Activated naive CD8-positive, alpha-beta T cell treated with anti-CD3 and anti-CD28 coated beads, Interleukin-2, amount 50 U/mL, for 24 hours (primary cell): ENCODE results near the gene DRAP1.

ENCODE experiments used
- ATAC-seq: fragments of 150-1000 bp; cut with Tn5 transposase; one replicate; pipeline ENCODE4 v1.10.0; 2021
- DNase-seq: peaks from one replicate; pipeline ENCODE4 v3.0.0; 2021
- H3K27ac Mint-ChIP-seq: one replicate; pipeline ENCODE4 v1.8.0; 2021; ENCODE audit warnings: mild to moderate bottlenecking, mixed read lengths
- H3K27me3 Mint-ChIP-seq: one replicate; pipeline ENCODE4 v1.8.0; 2021; ENCODE audit warnings: mixed read lengths
- H3K36me3 Mint-ChIP-seq: one replicate; pipeline ENCODE4 v1.8.0; 2021; ENCODE audit warnings: low read depth, mixed read lengths
- H3K4me1 Mint-ChIP-seq: one replicate; pipeline ENCODE4 v1.8.0; 2021; ENCODE audit warnings: mixed read lengths
- H3K4me3 Mint-ChIP-seq: one replicate; pipeline ENCODE4 v1.8.0; 2021; ENCODE audit warnings: mild to moderate bottlenecking, moderate library complexity, mixed read lengths
- H3K9me3 Mint-ChIP-seq: one replicate; pipeline ENCODE4 v1.8.0; 2021; ENCODE audit warnings: mixed read lengths

Gene DRAP1

GRCh38 chr11:65892661-65893317 is 26.4 kb upstream of the DRAP1 start:
- peaks cover 78% of the 10 kb centered on the region for H3K4me1 Mint-ChIP-seq
- H3K27me3 Mint-ChIP-seq: no peaks in the 10 kb centered on the region
- H3K27ac Mint-ChIP-seq: peak overlapping the region; percentile 77
- H3K4me3 Mint-ChIP-seq: peak overlapping the region; percentile 98
- ATAC-seq (no peak), DNase-seq (peak; percentile 14)
- H3K9me3 Mint-ChIP-seq: no peaks in the 10 kb centered on the region
- H3K36me3 Mint-ChIP-seq: peaks cover 42% of the 10 kb centered on the region

DNA sequence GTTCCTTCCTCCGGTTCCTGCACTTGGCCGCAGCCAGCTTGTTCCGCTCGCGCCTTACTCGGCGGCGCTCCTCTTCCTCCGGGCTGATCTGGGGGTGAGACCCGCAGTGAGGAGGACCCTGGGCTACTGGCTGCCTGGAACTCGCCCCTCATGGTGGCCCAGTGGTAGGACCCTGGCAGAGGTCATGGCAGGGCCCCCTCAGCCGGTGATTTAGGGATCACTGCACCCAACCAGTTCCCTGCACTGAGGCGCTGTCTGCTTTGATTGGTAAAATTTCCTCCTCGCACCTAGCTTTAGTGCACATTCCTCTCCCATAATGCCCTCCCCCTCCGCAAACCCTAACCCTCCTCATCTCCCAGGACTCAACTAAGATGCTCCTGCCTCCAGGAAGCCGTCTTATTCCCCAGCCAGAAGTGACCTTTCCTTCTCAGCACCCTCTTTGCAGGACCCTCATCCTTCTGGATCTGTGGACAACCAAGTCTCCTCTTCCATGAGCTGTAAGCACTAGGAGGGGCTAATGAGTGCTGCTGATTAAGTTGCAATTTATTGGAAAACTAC is 25.1 kb upstream of the DRAP1 start:
- Mint-ChIP-seq H3K27me3 (no peaks in the 10 kb centered on the region), H3K9me3 (no peaks in the 10 kb centered on the region), H3K4me3 (peak overlapping the region; percentile 98), H3K27ac (peak overlapping the region; percentile 84), H3K4me1 (peaks cover 77% of the 10 kb centered on the region), H3K36me3 (peaks cover 47% of the 10 kb centered on the region)
- DNase-seq (peak; percentile 46), ATAC-seq (no peak)

DNA sequence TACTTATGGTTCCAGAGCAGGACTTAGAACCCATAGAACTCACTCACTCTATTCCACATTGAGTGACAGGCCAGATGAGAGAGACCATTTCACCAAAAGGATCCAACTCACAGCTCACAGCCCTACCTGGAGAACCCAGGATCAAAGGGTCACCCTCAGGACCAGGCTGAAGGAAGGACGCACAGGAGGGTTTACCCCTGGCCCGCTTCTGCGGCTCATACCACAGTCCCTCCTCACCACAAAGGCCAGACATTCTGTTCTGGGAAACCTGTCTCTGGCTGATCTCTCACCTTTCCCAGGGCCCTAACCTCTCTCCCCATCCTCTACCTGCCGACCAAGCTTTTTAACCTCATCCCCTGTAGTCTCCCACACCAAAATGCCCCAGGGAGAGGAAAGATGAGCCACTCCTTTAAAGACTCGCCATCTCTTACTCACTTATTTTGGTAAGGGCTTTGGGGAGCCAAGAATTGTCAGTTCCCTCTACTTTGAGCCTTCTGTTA is 23.7 kb upstream of the DRAP1 start:
- peaks cover 47% of the 10 kb centered on the region for H3K36me3 Mint-ChIP-seq
- ATAC-seq (no peak), DNase-seq (peak; percentile 2)
- H3K27me3 Mint-ChIP-seq: peaks cover under 1% of the 10 kb centered on the region
- peak overlapping the region; percentile 41 for H3K4me3 Mint-ChIP-seq
- H3K27ac Mint-ChIP-seq: peak overlapping the region; percentile 76
- peaks cover 65% of the 10 kb centered on the region for H3K4me1 Mint-ChIP-seq
- H3K9me3 Mint-ChIP-seq: no peaks in the 10 kb centered on the region

- H3K36me3 Mint-ChIP-seq: peaks cover 47% of the 10 kb centered on the region
- ATAC-seq: no peak
- DNase-seq: peak; percentile 3
- H3K27ac Mint-ChIP-seq: peak overlapping the region; percentile 76
- H3K4me3 Mint-ChIP-seq: peak overlapping the region; percentile 68
- no peaks in the 10 kb centered on the region for H3K9me3 Mint-ChIP-seq
- peaks cover 67% of the 10 kb centered on the region for H3K4me1 Mint-ChIP-seq
- H3K27me3 Mint-ChIP-seq: peaks cover 2% of the 10 kb centered on the region
These were observed 22.9 kb upstream of the DRAP1 start for GRCh38 chr11:65896034-65896999.

- Mint-ChIP-seq H3K9me3 (no peaks in the 10 kb centered on the region), H3K36me3 (peaks cover 45% of the 10 kb centered on the region), H3K27me3 (peaks cover 2% of the 10 kb centered on the region), H3K27ac (peak overlapping the region; percentile 73), H3K4me3 (peak overlapping the region; percentile 68), H3K4me1 (peaks cover 68% of the 10 kb centered on the region)
- ATAC-seq (no peak), DNase-seq (no peak)
These were observed 22.2 kb upstream of the DRAP1 start for GRCh38 chr11:65897020-65897471.

DNA sequence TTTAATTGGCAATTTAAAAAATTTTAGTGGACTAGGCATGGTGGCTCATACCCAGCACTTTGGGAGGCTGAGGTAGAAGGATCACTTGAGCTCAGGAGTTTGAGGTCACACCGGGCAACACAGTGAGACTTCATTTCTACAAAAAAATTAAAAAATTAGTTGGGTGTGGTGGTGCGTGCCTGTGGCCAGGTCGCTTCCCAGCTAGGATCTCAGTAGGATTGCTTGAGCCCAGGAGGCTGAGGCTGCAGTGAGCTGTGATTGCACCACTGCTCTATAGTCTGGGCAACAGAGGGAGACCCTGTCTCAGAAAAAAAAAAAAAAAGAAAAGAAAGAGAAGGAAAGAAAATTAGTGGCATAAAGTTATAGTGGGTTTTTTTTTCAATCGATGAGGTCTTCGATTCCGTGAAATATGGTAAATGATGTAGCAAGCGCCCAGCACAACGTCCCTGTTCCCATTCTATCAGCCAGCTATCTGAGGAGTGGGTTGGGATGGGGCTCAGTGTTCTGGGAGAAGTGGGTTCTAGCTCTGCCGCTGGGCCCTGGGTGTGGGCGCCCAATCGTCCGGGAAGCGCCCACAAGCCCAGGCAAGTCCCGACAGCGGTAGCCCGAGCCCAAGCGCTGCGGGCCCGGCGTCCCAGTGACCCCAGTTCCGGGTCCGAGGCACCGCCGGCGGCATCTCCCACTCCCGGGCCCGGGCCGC is 20.4 kb upstream of the DRAP1 start:
- peak overlapping the region; percentile 75 for H3K27ac Mint-ChIP-seq

DNA sequence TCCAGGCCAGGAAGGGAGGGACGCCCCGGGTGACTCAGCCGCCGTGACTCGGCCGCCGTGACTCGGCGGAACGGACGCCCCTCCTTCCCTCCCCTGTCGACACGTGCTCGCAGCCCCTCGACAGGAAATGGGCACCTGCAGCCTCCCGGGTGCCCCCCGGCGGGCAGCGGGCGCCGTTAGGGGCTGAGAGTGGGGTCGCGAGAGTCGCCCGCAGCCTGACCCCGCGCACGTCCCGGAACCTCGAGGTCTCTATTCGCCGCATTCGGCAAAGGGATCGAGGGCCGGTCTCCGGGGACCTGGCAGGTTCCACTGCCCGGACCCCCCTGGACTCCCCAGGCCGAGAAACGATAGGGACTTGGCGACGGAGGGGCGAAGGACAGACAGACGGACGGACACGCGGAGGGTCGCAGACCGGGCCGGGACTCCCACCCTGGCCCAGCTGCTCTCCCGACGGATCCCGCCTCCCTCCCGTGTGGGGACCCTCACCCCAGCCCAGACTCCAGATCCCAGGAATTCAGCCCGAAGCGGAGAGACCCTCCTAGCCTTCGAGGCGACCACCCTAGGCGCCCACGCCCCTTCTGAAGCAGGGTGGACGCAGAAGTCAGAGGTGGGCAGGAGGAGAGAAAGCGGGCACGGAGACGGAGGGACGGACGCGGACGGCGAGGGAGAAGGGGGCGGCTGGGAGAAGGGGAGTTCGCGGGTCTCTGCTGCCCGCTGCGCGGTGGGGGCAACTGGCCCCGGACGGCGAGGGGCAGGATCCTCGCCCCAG is 19.7 kb upstream of the DRAP1 start:
- Mint-ChIP-seq H3K36me3 (peaks cover 31% of the 10 kb centered on the region), H3K4me1 (peaks cover 49% of the 10 kb centered on the region), H3K4me3 (peak overlapping the region; percentile 88), H3K27me3 (peaks cover 6% of the 10 kb centered on the region), H3K27ac (peak overlapping the region; percentile 82), H3K9me3 (no peaks in the 10 kb centered on the region)
- ATAC-seq (peak; percentile 48), DNase-seq (peak; percentile 85)

More for the DNA sequence above, 20.4 kb upstream of the DRAP1 start:
- ATAC-seq (no peak), DNase-seq (no peak)
- Mint-ChIP-seq H3K4me3 (peak overlapping the region; percentile 88), H3K4me1 (peaks cover 55% of the 10 kb centered on the region), H3K27me3 (peaks cover 3% of the 10 kb centered on the region), H3K9me3 (no peaks in the 10 kb centered on the region), H3K36me3 (peaks cover 35% of the 10 kb centered on the region)

DNA sequence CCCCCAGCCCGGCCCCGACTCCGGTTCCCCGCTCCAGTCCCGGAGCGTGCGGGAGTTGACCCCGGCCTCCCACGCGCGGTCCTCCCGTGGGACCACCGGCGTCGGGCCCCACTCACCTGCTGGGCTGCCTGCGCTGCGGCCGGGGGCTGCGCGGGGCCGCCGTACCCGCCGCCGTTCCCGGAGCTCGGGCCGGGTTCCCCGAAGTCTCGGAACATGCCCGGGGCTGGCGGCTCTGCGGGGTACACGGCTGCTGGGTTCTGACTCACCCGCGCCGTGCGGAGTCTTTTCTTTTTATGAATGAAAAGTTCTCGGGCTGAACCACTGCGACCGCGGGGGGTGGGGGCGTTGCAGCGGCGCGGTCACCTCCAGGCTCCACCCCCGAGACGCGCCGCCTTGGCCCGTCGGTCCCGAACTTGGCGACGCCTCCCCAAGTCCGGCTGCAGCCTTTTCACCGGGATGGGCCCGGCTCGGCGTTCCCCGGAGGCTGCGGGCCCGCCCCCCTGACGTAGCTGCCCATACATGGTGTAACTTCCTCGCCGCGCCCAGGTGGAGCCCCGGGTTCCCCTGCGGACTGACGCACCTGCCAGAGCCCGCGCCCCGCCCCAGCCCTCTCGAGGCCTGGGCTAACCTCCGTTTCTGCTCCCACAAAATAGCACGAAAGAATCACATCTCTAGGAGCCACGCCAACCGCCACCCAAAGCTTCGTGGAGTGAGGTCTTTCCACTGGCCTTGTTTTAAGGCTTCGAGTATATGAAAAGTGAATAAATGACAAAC is 18.9 kb upstream of the DRAP1 start, which contains the start of gene FOSL1:
FOSL1 (minus strand) TSS at position 264 of the 774 bp plus-strand sequence; CDS start at position 215, 49 bp downstream.
- Mint-ChIP-seq H3K27me3 (peaks cover 6% of the 10 kb centered on the region), H3K4me1 (peaks cover 44% of the 10 kb centered on the region), H3K27ac (peak within 1 kb of the TSS; percentile 82), H3K9me3 (no peaks in the 10 kb centered on the region), H3K4me3 (peak within 1 kb of the TSS; percentile 88), H3K36me3 (peaks cover 29% of the 10 kb centered on the region)
- DNase-seq: peak; percentile 95
- ATAC-seq: peak; percentile 90

DNA sequence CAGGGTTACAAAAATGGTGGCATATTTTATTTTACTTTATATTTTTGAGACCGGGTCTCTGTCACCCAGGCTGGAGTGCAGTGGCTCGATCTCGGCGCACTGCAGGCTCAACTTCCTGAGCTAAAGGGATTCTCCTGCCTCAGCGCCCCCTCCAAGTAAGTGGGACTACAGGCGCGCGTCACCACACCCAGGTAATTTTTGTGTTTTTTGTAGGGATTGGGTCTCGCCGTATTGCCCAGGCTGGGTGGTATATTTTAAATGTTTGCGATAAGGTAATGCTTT is 18.4 kb upstream of the DRAP1 start:
- Mint-ChIP-seq H3K36me3 (peaks cover 23% of the 10 kb centered on the region), H3K27me3 (peaks cover 6% of the 10 kb centered on the region), H3K4me1 (peaks cover 39% of the 10 kb centered on the region), H3K4me3 (peak overlapping the region; percentile 51), H3K27ac (peak overlapping the region; percentile 73), H3K9me3 (no peaks in the 10 kb centered on the region)
- ATAC-seq: no peak
- no peak for DNase-seq

DNA sequence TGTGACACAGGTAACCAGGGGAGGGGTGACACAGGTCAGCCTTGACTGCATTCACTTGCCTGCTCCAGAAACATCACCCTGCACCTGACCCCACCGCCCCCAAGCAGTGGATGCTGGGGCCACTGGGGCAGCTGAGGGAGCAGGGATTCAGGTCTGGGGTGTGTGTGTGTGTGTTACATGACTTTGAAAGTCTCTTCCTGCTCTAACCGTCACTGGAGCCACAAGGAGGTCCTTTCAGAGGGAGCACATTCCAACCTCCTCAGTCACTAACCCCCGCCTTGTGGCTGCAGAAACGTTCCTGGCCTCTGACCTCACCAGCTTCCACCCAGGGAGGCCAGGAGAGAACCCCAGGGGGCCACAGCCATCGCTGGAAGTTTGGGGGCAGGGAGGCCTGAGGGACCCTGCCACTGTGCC is 16.2 kb upstream of the DRAP1 start:
- no peak overlapping the region for H3K4me3 Mint-ChIP-seq
- H3K36me3 Mint-ChIP-seq: peaks cover 7% of the 10 kb centered on the region
- peaks cover 20% of the 10 kb centered on the region for H3K4me1 Mint-ChIP-seq
- H3K27me3 Mint-ChIP-seq: peaks cover 8% of the 10 kb centered on the region
- DNase-seq (no peak), ATAC-seq (no peak)
- H3K27ac Mint-ChIP-seq: no peak overlapping the region
- no peaks in the 10 kb centered on the region for H3K9me3 Mint-ChIP-seq

GRCh38 chr11:65903715-65904114 is 15.5 kb upstream of the DRAP1 start:
- H3K4me1 Mint-ChIP-seq: peaks cover 14% of the 10 kb centered on the region
- H3K27me3 Mint-ChIP-seq: peaks cover 8% of the 10 kb centered on the region
- H3K27ac Mint-ChIP-seq: no peak overlapping the region

GRCh38 chr11:65906602-65907001 is 12.6 kb upstream of the DRAP1 start:
- Mint-ChIP-seq H3K36me3 (no peaks in the 10 kb centered on the region), H3K27me3 (peaks cover 6% of the 10 kb centered on the region), H3K27ac (no peak overlapping the region), H3K4me1 (peaks cover 14% of the 10 kb centered on the region), H3K4me3 (no peak overlapping the region), H3K9me3 (no peaks in the 10 kb centered on the region)
- DNase-seq (no peak), ATAC-seq (peak; percentile 39)

More at GRCh38 chr11:65903715-65904114, 15.5 kb upstream of the DRAP1 start:
- Mint-ChIP-seq H3K4me3 (no peak overlapping the region), H3K36me3 (peaks cover 3% of the 10 kb centered on the region), H3K9me3 (no peaks in the 10 kb centered on the region)
- DNase-seq: no peak
- ATAC-seq: no peak

GRCh38 chr11:65907878-65908277 is 11.3 kb upstream of the DRAP1 start:
- no peak for ATAC-seq
- H3K4me3 Mint-ChIP-seq: no peak overlapping the region
- H3K27ac Mint-ChIP-seq: no peak overlapping the region

More at GRCh38 chr11:65907878-65908277, 11.3 kb upstream of the DRAP1 start:
- H3K9me3 Mint-ChIP-seq: no peaks in the 10 kb centered on the region
- H3K36me3 Mint-ChIP-seq: no peaks in the 10 kb centered on the region
- peaks cover 6% of the 10 kb centered on the region for H3K27me3 Mint-ChIP-seq
- H3K4me1 Mint-ChIP-seq: peaks cover 12% of the 10 kb centered on the region
- no peak for DNase-seq
